Smooth muscle cell (in vitro differentiated cells): ENCODE results near the gene MZT2B. TPM values are rescaled to one million over a fixed set of nuclear protein-coding genes. Genes with fewer than 3 reads are reported as not detected.

ENCODE experiments used
- DNase-seq: peaks from one replicate; lab custom pipeline; 2025; ENCODE audit not compliant: unreplicated experiment; lab: John Stamatoyannopoulos, UW
- H2AFZ ChIP-seq: fragments of 200-600 bp; sonication (generic); 2 replicates; pipeline ENCODE4 v1.6.0; 2016; ENCODE audit warnings: antibody characterized with exemption, low read depth, mild to moderate bottlenecking
- H3F3A ChIP-seq: fragments of 200-600 bp; sonication (generic); 2 replicates; pipeline ENCODE4 v1.6.0; 2017; ENCODE audit warnings: antibody characterized with exemption, low read depth
- H3K27ac ChIP-seq: fragments of 200-600 bp; sonication (generic); 2 replicates; pipeline ENCODE4 v1.5.1; 2016; ENCODE audit warnings: low read depth, mild to moderate bottlenecking
- H3K27me3 ChIP-seq: fragments of 200-600 bp; sonication (generic); 2 replicates; pipeline ENCODE4 v1.6.1; 2016; ENCODE audit warnings: low read depth, mild to moderate bottlenecking
- H3K36me3 ChIP-seq: fragments of 200-600 bp; sonication (generic); 2 replicates; pipeline ENCODE4 v1.5.1; 2016; ENCODE audit warnings: low read depth
- H3K4me1 ChIP-seq: fragments of 200-600 bp; sonication (generic); 2 replicates; pipeline ENCODE4 v1.5.1; 2016; ENCODE audit warnings: low read depth
- H3K4me2 ChIP-seq: fragments of 200-600 bp; sonication (generic); 2 replicates; pipeline ENCODE4 v1.6.0; 2016; ENCODE audit warnings: mild to moderate bottlenecking
- H3K4me3 ChIP-seq: fragments of 200-600 bp; sonication (generic); 2 replicates; pipeline ENCODE4 v1.5.1; 2016; ENCODE audit warnings: mild to moderate bottlenecking
- H3K79me2 ChIP-seq: fragments of 200-600 bp; sonication (generic); 2 replicates; pipeline ENCODE4 v1.6.0; 2016; ENCODE audit warnings: low read depth, mild to moderate bottlenecking
- H3K9ac ChIP-seq: fragments of 200-600 bp; sonication (generic); 2 replicates; pipeline ENCODE4 v1.6.0; 2016; ENCODE audit warnings: low read depth
- H3K9me3 ChIP-seq: fragments of 200-600 bp; sonication (generic); replicated peaks from 2 replicates; pipeline ENCODE4 v1.5.1; 2016; ENCODE audit warnings: low read depth
- H4K20me1 ChIP-seq: fragments of 200-600 bp; sonication (generic); 2 replicates; pipeline ENCODE4 v1.6.0; 2016; ENCODE audit warnings: low read depth
- WGBS: methylation state at CpG from one replicate; pipeline ENCODE4 v1.1.7; 2016; ENCODE audit warnings: low lambda C conversion rate; 5-methylcytosine and 5-hydroxymethylcytosine counted together
- polyA plus RNA-seq: library from polyadenylated mRNA; unstranded; fragments of >200 nt; fragmentation: Nextera tagmentation; extraction: Ambion mirVana; gene quantifications from 2 replicates; pipeline ENCODE4 v1.2.1, GENCODE V29; 2016
- total RNA-seq: library from RNA; depleted of rRNA; stranded (reverse); fragments of >200 nt; gene quantifications from 2 replicates; pipeline ENCODE4 v1.2.3, GENCODE V29; 2014
- TF ChIP-seq, protein P1 (sequence below): fragments of 200-600 bp; sonication (generic); IDR thresholded peaks from 2 replicates; pipeline ENCODE4 v1.5.1; 2017; ENCODE audit warnings: borderline replicate concordance, mild to moderate bottlenecking, antibody characterized with exemption; ENCODE audit not compliant: insufficient read depth, poor library complexity, severe bottlenecking

MZT2B gene
- total and polyA plus RNA-seq, 2 experiments from 2014 or later = 134 to 412 TPM

DNA sequence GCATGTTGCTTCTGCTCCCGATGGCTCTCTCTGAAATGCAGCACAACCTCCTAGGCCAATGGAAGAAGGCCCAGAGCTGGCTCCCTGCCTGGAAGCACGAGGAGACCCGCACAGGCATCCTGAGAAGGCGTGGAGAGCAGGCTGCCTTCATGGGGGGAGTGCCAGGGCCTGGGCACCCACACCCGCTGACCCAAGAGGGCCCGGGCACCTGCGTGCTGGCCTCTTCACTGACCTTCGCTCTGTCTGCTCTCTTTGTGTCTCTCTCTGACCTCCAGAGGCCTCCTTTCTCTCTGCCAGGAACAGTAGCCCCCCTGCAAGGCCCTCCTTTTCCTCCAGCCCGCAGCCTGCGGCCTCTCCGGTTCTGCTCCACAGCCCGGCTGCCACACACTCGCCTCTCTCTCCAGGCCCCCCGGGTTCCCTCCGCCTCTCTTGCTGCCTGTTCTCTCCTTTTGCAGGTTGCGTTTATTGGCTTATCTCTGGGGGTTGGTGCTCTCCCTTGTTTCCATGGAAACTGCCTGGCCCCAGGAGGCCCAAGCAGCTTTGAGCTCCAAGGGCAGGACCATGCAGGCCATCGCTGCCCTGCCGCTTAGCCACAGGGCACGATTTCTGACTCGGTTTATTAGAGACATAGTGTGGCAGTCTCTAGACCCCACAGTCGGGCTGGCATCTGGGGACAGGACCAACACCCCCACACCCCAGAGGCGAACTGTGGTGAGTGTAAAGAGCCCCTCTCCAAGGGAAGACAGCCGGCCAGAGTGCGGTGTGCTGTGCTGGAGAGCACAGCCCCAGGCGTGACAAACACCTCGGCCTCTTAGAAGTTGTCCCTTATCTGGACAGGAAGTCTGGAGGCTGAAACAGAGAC lies 1.7 kb downstream of the MZT2B start:
- Histone ChIP-seq H3K9ac (no peak overlapping the region), H3F3A (no peaks in the 10 kb centered on the region), H3K27me3 (no peaks in the 10 kb centered on the region), H3K36me3 (no peaks in the 10 kb centered on the region), H2AFZ (no peak overlapping the region), H3K4me1 (peaks cover 6% of the 10 kb centered on the region), H3K9me3 (no peaks in the 10 kb centered on the region), H3K4me2 (peak overlapping the region; percentile 90), H3K4me3 (peak overlapping the region; percentile 92), H3K27ac (no peak overlapping the region), H3K79me2 (peaks cover 41% of the 10 kb centered on the region), H4K20me1 (peaks cover 14% of the 10 kb centered on the region)
- 80% methylated on average over 26 of the region's 26 CpGs for WGBS
- DNase-seq = no peak
- TF ChIP-seq, protein P1, sequence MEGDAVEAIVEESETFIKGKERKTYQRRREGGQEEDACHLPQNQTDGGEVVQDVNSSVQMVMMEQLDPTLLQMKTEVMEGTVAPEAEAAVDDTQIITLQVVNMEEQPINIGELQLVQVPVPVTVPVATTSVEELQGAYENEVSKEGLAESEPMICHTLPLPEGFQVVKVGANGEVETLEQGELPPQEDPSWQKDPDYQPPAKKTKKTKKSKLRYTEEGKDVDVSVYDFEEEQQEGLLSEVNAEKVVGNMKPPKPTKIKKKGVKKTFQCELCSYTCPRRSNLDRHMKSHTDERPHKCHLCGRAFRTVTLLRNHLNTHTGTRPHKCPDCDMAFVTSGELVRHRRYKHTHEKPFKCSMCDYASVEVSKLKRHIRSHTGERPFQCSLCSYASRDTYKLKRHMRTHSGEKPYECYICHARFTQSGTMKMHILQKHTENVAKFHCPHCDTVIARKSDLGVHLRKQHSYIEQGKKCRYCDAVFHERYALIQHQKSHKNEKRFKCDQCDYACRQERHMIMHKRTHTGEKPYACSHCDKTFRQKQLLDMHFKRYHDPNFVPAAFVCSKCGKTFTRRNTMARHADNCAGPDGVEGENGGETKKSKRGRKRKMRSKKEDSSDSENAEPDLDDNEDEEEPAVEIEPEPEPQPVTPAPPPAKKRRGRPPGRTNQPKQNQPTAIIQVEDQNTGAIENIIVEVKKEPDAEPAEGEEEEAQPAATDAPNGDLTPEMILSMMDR = no peak

DNA sequence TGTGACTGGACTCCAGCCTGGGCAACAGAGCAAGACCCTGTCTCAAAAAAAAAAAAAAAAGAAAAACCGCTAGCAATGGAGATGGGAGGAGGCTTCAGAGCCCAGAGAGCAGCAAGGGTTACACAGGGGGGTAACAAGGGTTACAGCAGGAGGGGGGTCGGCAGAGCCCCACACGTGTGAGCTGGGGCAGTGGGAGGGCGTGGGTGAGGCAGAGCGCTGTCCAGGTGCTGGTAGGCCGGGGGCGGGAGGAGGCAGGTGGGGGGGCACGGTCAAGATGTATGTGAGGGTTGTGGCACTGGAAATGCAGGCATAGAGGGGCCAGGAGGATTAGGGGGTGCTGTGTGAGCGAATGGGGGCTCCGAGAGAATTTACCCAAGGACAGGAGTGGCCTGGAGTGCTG lies 3.4 kb downstream of the MZT2B start:
- Histone ChIP-seq H3K36me3 (no peaks in the 10 kb centered on the region), H3K4me2 (no peak overlapping the region), H3K9ac (no peak overlapping the region), H3K27ac (no peak overlapping the region), H4K20me1 (peaks cover 13% of the 10 kb centered on the region), H3K4me1 (peaks cover 2% of the 10 kb centered on the region), H3K4me3 (no peak overlapping the region), H3F3A (no peaks in the 10 kb centered on the region), H3K79me2 (peaks cover 24% of the 10 kb centered on the region), H3K9me3 (no peaks in the 10 kb centered on the region), H3K27me3 (no peaks in the 10 kb centered on the region), H2AFZ (no peak overlapping the region)
- TF ChIP-seq, protein P1 = no peak
- WGBS = 100% methylated on average over 9 of the region's 10 CpGs
- no peak for DNase-seq

DNA sequence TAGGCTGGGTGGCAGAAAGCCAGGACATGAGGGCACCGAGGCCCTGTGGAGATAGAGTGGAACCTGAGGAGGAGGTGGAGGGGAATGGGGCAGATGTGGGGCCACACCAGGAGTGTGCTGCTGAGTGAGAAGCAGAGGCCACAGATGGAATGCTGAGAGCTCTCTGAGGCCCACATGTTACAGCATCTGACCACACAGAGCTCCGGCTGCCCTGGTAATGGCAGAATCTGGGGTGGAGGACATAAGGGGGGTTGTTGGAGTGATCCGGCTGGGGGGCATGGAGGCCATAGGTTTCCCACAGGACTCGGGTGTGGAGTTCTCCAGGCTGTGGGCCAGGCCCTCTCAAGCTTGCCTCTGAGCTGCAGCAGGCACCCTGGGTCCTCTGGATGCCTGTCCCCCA lies 3.8 kb downstream of the MZT2B start:
- H3K9ac ChIP-seq = no peak overlapping the region
- peaks cover 20% of the 10 kb centered on the region for H3K79me2 ChIP-seq
- TF ChIP-seq, protein P1 = no peak
- no peak overlapping the region for H3K4me2 ChIP-seq
- H3K27me3 ChIP-seq = no peaks in the 10 kb centered on the region
- H2AFZ ChIP-seq = no peak overlapping the region
- H3K36me3 ChIP-seq = no peaks in the 10 kb centered on the region
- no peak for DNase-seq
- no peak overlapping the region for H3K4me3 ChIP-seq
- H3K4me1 ChIP-seq = no peaks in the 10 kb centered on the region
- peaks cover 13% of the 10 kb centered on the region for H4K20me1 ChIP-seq
- H3K9me3 ChIP-seq = no peaks in the 10 kb centered on the region
- no peaks in the 10 kb centered on the region for H3F3A ChIP-seq
- WGBS = 89% methylated on average over 4 of the region's 4 CpGs
- H3K27ac ChIP-seq = no peak overlapping the region

DNA sequence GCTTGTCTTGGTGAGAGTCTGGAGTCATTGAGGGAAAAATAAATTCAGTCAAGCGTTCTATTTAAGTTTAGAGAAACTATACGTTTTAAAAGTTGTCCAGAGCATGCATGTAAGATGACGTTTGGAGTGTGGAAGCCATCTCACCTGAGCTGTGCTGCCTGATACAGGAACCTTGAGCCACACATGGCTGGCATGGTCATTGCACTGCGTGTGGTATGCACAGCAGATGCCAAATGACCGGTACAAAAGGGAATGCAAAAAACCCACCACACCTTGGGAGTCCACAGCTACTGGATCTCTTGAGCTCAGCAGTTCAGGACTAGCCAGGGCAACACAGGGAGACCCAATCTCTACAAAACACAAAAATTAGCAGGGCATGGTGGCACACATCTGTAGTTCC lies 4.3 kb downstream of the MZT2B start:
- no peak overlapping the region for H3K9ac ChIP-seq
- no peaks in the 10 kb centered on the region for H3F3A ChIP-seq
- DNase-seq = no peak
- no peaks in the 10 kb centered on the region for H3K27me3 ChIP-seq
- WGBS = 97% methylated on average over 5 of the region's 5 CpGs
- no peaks in the 10 kb centered on the region for H3K4me1 ChIP-seq
- H3K27ac ChIP-seq = no peak overlapping the region
- H3K4me2 ChIP-seq = no peak overlapping the region
- no peaks in the 10 kb centered on the region for H3K9me3 ChIP-seq
- H3K36me3 ChIP-seq = no peaks in the 10 kb centered on the region
- H3K4me3 ChIP-seq = no peak overlapping the region
- TF ChIP-seq, protein P1 = no peak
- peaks cover 13% of the 10 kb centered on the region for H4K20me1 ChIP-seq
- H2AFZ ChIP-seq = no peak overlapping the region
- H3K79me2 ChIP-seq = peaks cover 15% of the 10 kb centered on the region
